SK-N-SH treated with all-trans-retinoic acid at 6 μM for 48 hours (cell line): ENCODE results near the gene OR5AU1.

Experiments
- ARNTL ChIP-seq: fragments of 450-650 bp; formaldehyde crosslinking; IDR thresholded peaks from 2 replicates; pipeline ENCODE4 v1.5.0; 2020; ENCODE audit warnings: low read depth, mild to moderate bottlenecking, moderate library complexity, borderline replicate concordance
- CSDC2 ChIP-seq: fragments of 250-450 bp; sonication (Bioruptor Pico); IDR thresholded peaks from 2 replicates; pipeline ENCODE4 v1.5.0; 2020; ENCODE audit warnings: mild to moderate bottlenecking, moderate library complexity
- ISL1 ChIP-seq: fragments of 250-450 bp; sonication (Bioruptor Pico); IDR thresholded peaks from 2 replicates; pipeline ENCODE4 v2.1.2; 2022; ENCODE audit warnings: mild to moderate bottlenecking, moderate library complexity
- OSR1 ChIP-seq: fragments of 250-450 bp; sonication (Bioruptor Pico); IDR thresholded peaks from 2 replicates; pipeline ENCODE4 v1.8.0; 2022; ENCODE audit warnings: moderate library complexity, mild to moderate bottlenecking, inconsistent platforms
- ZFP30 ChIP-seq: fragments of 450-650 bp; formaldehyde crosslinking; IDR thresholded peaks from 2 replicates; pipeline ENCODE4 v1.5.0; 2022; ENCODE audit warnings: mild to moderate bottlenecking, moderate library complexity
- ZNF8 ChIP-seq: fragments of 450-650 bp; formaldehyde crosslinking; IDR thresholded peaks from 2 replicates; pipeline ENCODE4 v1.5.0; 2020; ENCODE audit warnings: mild to moderate bottlenecking, moderate library complexity
- TF ChIP-seq, protein P1 (sequence below): fragments of 250-450 bp; sonication (Bioruptor Pico); IDR thresholded peaks from 2 replicates; pipeline ENCODE4 v1.8.0; 2020; ENCODE audit warnings: mild to moderate bottlenecking, moderate library complexity, borderline replicate concordance

DNA sequence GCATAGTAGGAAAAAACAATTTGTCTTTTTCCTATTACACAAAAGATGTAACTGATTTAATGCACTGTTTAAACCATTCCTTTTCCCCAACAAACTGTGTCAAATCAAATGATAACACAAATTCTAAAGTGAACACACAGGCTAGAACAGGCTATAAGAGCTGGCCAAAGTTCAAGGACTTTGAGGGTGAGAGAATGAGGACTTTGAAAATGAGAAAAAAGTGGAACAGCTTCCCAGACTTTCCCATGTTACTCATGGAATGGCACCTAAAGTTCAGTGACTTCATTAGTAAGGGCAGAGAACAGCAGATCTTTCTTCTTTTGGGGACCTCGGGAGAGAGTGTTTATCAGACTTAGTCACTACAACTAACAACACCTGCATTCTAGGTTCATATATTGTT is 32.4 kb downstream of the OR5AU1 start:
- TF ChIP-seq CSDC2 (CRISPR knock-in tag) (no peak), ZFP30 (no peak), OSR1 (CRISPR knock-in tag) (no peak), ARNTL (CRISPR knock-in tag) (no peak), ZNF8 (no peak), ISL1 (CRISPR knock-in tag) (no peak)
- TF ChIP-seq, protein P1, sequence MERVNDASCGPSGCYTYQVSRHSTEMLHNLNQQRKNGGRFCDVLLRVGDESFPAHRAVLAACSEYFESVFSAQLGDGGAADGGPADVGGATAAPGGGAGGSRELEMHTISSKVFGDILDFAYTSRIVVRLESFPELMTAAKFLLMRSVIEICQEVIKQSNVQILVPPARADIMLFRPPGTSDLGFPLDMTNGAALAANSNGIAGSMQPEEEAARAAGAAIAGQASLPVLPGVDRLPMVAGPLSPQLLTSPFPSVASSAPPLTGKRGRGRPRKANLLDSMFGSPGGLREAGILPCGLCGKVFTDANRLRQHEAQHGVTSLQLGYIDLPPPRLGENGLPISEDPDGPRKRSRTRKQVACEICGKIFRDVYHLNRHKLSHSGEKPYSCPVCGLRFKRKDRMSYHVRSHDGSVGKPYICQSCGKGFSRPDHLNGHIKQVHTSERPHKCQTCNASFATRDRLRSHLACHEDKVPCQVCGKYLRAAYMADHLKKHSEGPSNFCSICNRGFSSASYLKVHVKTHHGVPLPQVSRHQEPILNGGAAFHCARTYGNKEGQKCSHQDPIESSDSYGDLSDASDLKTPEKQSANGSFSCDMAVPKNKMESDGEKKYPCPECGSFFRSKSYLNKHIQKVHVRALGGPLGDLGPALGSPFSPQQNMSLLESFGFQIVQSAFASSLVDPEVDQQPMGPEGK: no peak
